ENCODE data around the gene NDUFS6. TPM values are rescaled to one million over a fixed set of nuclear protein-coding genes. Genes with fewer than 3 reads are reported as not detected.

The NDUFS6 gene
- total and polyA plus RNA-seq, 2 of the 4 experiments (the other 2 are of a cell fraction) = 10.4 to 69.0 TPM

GRCh38 chr5:1844708-1845436, 43.7 kb downstream of the NDUFS6 start:
- 92% methylated on average over 5 of the region's 5 CpGs; no CpG with 5 or more reads in 1 of the 2 experiments for WGBS, 2 experiments (ENCODE audit: extremely low coverage in 2 of 2, insufficient read length in 1 of 2)
- no peak overlapping the region for H3K23ac ChIP-seq (ENCODE audit: low read depth, low read length)
- H3K4me2 ChIP-seq (ENCODE audit: low read depth, low read length) = no peak overlapping the region
- H4K8ac ChIP-seq (ENCODE audit: low read depth in 2 of 2, low read length in 2 of 2) = no peak overlapping the region
- H4K20me1 ChIP-seq (ENCODE audit: insufficient read depth, low read length) = no peaks in the 10 kb centered on the region
- ChIA-PET POLR2A (ENCODE audit: unreplicated experiment) (no interaction called here), CTCF (no interaction called here)
- H3K27me3 ChIP-seq (ENCODE audit: control insufficient read depth, insufficient read depth, low read length) = peaks cover 31% of the 10 kb centered on the region
- H3K9ac ChIP-seq (ENCODE audit: low read depth, low read length) = no peak overlapping the region
- H2BK15ac ChIP-seq (ENCODE audit: low read depth, low read length) = no peak overlapping the region
- no TSS peak for BruUV-seq (replicated peaks)
- in situ Hi-C loops (cut with MboI; ENCODE audit: low sequenced_read_pairs) = no loop called here
- no peaks in the 10 kb centered on the region for H3K79me1 ChIP-seq (ENCODE audit: low read depth in 1 of 2, low read length in 2 of 2)
- H3K4me3 ChIP-seq (ENCODE audit: insufficient read depth, low read depth, low read length) = no peak overlapping the region
- H3K9me3 ChIP-seq (ENCODE audit: control insufficient read depth, insufficient read depth, low read length) = no peaks in the 10 kb centered on the region; the same call in 1 of the 2 replicates
- H2BK5ac ChIP-seq (ENCODE audit: low read depth, low read length, poor library complexity, severe bottlenecking) = no peak overlapping the region
- no peak overlapping the region for H2AFZ ChIP-seq (replicated peaks; ENCODE audit: low read length, poor library complexity)
- no peak overlapping the region for H3K14ac ChIP-seq (replicated peaks; ENCODE audit: low read depth, low read length)
- H3K36me3 ChIP-seq (ENCODE audit: control insufficient read depth, insufficient read depth, low read length) = no peaks in the 10 kb centered on the region
- H3K9me1 ChIP-seq (ENCODE audit: insufficient read depth, low read length) = no peaks in the 10 kb centered on the region
- H3K4me1 ChIP-seq (ENCODE audit: control insufficient read depth, insufficient read depth, low read length) = no peaks in the 10 kb centered on the region
- no peak for TF ChIP-seq CEBPB (IDR thresholded peaks at IDR 0.05; ENCODE audit: low read depth, low read length)
- no peak for TF ChIP-seq ELK1 (IDR thresholded peaks at IDR 0.05; ENCODE audit: borderline replicate concordance, low read depth, low read length)
- TF ChIP-seq POLR2A (IDR thresholded peaks at IDR 0.05; ENCODE audit: low read depth, low read length) = no peak
- no peak for TF ChIP-seq BHLHE40 (IDR thresholded peaks at IDR 0.05; ENCODE audit: low read depth, low read length)
- no peak for TF ChIP-seq NFE2L2 (IDR thresholded peaks at IDR 0.05; ENCODE audit: low read depth, low read length)
- no peak for TF ChIP-seq CHD1 (IDR thresholded peaks at IDR 0.05; ENCODE audit: low read depth, low read length)
- TF ChIP-seq RAD21 (IDR thresholded peaks at IDR 0.05; ENCODE audit: low read length) = no peak
- TF ChIP-seq MAFK (IDR thresholded peaks at IDR 0.05; ENCODE audit: low read depth, low read length) = no peak
- TF ChIP-seq RCOR1 (IDR thresholded peaks at IDR 0.05; ENCODE audit: insufficient replicate concordance, low read length) = no peak
- no peak for TF ChIP-seq MXI1 (IDR thresholded peaks at IDR 0.05; ENCODE audit: borderline replicate concordance, low read depth, low read length)
- no peak for TF ChIP-seq SMC3 (IDR thresholded peaks at IDR 0.05; ENCODE audit: low read depth, low read length)
- TF ChIP-seq USF2 (IDR thresholded peaks at IDR 0.05; ENCODE audit: low read depth, low read length) = no peak
- no peak for TF ChIP-seq CTCF (conservative IDR thresholded peaks at IDR 0.05; ENCODE audit: low read depth, low read length)
- TF ChIP-seq FOS (IDR thresholded peaks at IDR 0.05; ENCODE audit: low read depth, low read length) = no peak
- TF ChIP-seq MAZ (IDR thresholded peaks at IDR 0.05; ENCODE audit: borderline replicate concordance, low read depth, low read length) = no peak
- no peak overlapping the region for H3K4ac ChIP-seq (ENCODE audit: low read depth, low read length)
- no peak overlapping the region for H4K91ac ChIP-seq (ENCODE audit: insufficient read depth, low read depth, low read length)
- no peak overlapping the region for H3K56ac ChIP-seq (ENCODE audit: extremely low read depth, insufficient read depth, low read length)
- intact Hi-C loops (cut with micrococcal nuclease) = no loop called here
- no peak overlapping the region for H4K5ac ChIP-seq (ENCODE audit: low read depth, low read length)
- no peak overlapping the region for H3K27ac ChIP-seq (ENCODE audit: insufficient read depth, low read length)
- dilution Hi-C loops (cut with HindIII; ENCODE audit: low sequenced_read_pairs, unreplicated experiment) = no loop called here
- no peak overlapping the region for H2BK20ac ChIP-seq (ENCODE audit: low read depth, low read length)
- H2BK120ac ChIP-seq (ENCODE audit: low read depth, low read length) = no peak overlapping the region
- H2AK5ac ChIP-seq (ENCODE audit: low read depth, low read length) = no peak overlapping the region
- H3K18ac ChIP-seq (ENCODE audit: low read depth, low read length) = no peak overlapping the region
- no peak for DNase-seq
- no peak for ATAC-seq (ENCODE audit: low read depth)
- H2AK9ac ChIP-seq (replicated peaks; ENCODE audit: low read depth, low read length, poor library complexity) = no peak overlapping the region

All from IMR-90 (cell line).